HG02970 (cell line): ENCODE results near the gene TTC14.
"Not testable (repeated sequence)": the region's sequence is repeated elsewhere in the genome, so short reads cannot be mapped to it uniquely, and the experiment has no call there.

Experiments
- ATAC-seq: cut with Tn5 transposase; IDR thresholded peaks from one replicate; pipeline ENCODE4 v1.9.1; 2021; ENCODE audit warnings: mild to moderate bottlenecking, moderate library complexity, moderate number of reproducible peaks; ENCODE audit not compliant: unreplicated experiment, low FRiP score

The TTC14 gene, protein sequence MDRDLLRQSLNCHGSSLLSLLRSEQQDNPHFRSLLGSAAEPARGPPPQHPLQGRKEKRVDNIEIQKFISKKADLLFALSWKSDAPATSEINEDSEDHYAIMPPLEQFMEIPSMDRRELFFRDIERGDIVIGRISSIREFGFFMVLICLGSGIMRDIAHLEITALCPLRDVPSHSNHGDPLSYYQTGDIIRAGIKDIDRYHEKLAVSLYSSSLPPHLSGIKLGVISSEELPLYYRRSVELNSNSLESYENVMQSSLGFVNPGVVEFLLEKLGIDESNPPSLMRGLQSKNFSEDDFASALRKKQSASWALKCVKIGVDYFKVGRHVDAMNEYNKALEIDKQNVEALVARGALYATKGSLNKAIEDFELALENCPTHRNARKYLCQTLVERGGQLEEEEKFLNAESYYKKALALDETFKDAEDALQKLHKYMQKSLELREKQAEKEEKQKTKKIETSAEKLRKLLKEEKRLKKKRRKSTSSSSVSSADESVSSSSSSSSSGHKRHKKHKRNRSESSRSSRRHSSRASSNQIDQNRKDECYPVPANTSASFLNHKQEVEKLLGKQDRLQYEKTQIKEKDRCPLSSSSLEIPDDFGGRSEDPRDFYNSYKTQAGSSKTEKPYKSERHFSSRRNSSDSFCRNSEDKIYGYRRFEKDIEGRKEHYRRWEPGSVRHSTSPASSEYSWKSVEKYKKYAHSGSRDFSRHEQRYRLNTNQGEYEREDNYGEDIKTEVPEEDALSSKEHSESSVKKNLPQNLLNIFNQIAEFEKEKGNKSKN

DNA sequence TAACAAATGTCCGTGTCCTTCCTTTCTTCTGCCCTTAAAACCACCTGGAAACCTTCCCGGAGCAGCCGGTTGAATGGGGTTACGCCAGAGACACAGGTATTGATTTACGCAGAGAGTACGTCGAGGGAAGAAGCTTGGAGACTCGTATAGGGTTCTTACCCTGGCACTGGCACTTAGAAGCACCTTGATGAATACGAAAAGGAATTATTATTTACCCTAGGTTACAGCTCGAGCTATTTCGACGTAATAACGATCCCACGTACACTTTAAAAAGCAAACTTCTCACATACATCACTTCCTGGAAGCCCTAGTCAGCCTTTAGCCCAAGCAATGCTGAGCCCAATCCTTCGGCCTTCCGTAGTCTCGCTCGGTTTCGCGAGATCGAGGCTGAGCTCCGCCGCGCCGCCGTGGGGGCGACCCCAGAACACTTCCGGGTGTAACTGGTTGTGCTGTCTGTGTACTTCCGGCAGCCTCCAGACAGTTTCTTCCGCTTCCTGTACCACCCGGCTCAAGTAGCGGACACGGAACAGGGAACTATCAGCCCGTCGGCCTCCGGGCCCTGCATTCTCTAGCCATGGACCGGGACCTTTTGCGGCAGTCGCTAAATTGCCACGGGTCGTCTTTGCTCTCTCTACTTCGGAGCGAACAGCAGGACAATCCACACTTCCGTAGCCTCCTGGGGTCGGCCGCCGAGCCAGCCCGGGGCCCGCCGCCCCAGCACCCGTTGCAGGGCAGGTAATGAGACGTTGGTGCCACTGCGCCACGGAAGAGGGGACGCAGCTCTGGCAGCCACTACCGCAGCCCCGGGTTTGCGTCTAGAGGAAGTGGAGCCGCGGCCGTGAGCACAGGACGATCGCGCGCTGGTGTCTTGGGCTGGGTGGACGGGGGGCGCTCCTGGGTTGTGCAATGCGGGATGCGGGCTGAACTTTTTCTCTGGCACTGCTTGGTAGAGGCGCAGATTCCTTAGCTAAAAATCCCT, at the start of gene TTC14:
TTC14 (plus strand) TSS at position 476 of the 979 bp plus-strand sequence; CDS start at position 575, 99 bp downstream.
- ATAC-seq = peak; percentile 99

DNA sequence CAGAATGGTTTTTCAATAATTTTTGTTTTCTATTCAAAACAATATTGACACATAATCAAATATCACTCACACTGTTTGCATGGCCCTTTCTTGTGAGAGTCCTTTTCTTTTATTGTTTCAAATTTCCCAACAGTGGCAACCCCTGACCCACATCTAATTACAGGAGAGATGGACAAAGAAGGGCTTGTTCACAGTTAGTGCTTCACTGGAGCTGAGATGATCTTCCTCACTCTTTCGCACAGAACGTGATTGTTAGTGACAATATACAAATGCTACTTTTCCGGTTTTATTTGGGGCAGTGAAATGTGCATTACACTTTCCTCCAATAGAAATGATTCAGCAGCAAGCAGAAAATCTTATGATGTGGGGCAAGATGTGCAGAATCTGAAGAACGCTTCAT, 38.6 kb upstream of the TTC14 start:
- ATAC-seq = no peak

DNA sequence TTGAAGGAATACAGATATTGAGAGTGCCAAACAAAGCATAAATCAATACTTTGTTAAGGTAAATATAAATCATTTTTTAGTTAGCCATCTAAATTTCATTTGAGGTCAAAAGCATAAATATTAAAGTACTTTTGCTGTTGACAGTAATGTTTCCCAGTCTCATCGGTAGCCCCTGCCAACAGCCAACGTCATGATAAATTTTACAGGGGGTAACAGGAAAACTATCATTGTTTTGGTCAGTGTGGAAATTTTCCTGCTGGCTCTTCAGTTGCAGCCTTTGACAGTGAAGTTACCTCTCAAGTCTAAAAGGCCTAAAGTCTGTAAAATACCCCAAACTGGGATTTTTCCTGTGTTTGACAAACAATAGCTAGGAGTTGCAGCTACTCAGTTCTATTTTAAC, 37.3 kb upstream of the TTC14 start:
- ATAC-seq = no peak

DNA sequence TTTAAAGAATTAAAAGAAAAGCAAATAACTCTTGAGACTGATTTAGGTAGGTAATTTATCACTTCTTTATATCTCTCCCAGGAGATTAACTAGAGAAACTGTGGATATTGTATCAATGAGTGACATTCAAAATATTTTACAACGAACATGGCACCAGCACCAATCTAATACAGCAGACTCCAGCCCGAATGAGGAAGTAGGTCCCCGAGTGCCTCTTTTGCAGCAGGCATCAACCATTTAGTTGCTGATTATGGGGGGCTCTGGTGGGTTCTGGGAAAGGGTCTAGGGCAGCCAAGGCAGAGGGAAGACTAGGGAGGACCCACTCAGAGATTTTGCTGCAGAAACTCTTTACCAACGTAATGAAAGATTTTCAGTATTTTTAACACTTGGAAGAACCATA, 31.7 kb upstream of the TTC14 start:
- ATAC-seq = no peak

DNA sequence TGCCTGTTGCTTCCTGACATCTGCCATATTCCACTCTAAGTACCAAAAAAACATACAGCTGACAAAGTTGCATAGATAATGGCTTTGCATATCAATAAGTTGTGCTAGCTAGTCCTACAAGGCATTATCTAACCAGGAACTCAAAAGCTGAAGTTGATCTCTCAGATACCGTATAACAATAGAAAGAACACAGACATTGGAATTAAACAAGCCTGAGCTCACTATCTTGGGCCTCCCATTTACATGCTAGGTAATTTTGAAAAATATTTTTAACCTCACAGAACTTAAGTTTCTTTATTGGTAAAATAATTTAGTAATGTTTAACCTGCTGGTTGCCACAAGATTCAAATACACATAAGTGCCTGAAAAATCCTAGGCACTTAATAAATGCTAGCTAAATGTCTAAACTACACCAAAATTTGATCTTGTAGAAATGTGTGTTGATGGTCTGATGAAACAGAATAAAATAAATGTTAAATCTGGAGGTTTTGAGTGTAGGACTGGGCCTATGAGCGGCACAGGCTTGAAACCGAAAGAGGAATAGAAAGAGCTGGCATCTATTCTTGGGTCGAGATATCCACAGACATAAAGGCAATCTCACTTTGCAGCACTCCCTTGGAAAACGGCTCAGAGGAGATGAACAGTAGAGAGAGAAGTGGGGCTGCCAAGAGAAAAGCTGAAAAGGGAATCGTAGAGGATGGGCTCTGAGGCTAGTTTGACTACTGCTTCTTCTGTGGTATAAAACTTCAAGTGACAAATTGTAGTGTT, 29.9 kb upstream of the TTC14 start:
- no peak for ATAC-seq

DNA sequence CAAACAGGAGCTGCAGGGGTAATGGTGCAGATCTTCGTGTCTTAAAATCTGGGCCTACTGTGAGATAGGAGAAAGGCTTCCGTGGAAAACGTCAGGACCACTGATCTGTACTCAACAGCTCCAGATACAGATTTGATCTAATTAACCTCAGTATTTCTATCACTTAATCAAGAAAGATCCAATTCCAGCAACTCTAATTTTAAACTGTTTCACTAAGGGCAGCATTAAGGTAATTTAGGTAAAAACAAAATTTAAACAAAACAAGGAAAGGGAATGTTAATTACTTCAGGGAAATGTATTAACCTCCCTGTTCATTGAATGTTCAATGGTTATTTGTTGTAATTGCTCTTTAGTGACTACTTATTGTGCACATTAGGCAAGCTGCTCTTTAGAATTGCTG, 26.4 kb upstream of the TTC14 start:
- no peak for ATAC-seq

DNA sequence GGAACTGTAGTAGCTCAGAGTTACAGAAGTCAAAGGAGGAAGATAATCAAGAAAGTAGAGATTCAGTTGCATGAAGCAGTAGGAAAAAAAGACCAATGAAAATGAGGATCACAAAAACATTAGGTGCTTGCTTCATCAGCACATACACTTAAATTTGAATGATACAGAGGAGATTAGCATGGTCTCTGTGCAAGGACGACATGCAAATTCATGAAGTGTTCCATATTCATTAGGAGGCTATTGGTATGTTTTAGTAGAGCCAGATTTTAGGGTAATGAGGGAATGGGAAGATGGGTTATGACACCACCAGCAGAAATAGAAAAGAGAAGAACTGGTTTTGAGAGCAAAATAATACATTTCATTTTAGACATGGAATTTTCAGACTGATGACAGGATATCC, 21.0 kb upstream of the TTC14 start:
- ATAC-seq = no peak

DNA sequence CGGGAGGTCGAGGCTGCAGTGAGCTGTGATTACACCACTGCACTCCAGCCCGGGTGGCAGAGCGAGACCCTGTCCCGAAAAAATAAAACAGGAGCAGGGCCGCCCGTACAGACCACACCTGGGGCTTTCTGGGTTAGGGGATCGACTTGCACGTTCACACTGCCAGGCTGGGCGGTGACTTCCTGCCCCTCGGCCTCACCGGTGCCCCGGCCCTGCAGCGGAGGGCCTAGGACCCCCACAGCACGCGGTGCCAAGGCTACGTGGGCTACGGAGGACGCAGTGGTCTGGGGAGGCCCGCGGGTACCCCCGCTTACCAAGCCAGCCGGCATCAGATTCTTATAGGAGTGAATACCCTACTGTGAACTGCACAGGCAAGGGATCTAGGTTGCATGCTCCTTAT, 11.6 kb upstream of the TTC14 start:
- no peak for ATAC-seq

DNA sequence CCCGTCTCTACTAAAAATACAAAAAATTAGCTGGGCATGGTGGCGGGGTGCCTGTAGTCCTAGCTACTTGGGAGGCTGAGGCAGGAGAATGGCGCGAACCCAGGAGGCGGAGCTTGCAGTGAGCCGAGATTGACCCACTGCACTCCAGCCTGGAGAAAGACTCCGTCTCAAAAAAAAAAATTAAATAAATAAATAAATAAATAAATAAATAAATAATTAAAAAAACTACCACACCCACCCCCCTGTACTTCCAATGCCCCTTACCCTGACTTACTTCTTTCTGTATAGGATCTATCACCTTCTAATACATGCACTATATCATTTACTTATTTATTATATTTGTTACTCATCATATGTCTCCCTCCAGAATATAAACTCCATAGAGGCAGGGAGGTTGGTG, 8.3 kb upstream of the TTC14 start:
- ATAC-seq = not testable (repeated sequence)

DNA sequence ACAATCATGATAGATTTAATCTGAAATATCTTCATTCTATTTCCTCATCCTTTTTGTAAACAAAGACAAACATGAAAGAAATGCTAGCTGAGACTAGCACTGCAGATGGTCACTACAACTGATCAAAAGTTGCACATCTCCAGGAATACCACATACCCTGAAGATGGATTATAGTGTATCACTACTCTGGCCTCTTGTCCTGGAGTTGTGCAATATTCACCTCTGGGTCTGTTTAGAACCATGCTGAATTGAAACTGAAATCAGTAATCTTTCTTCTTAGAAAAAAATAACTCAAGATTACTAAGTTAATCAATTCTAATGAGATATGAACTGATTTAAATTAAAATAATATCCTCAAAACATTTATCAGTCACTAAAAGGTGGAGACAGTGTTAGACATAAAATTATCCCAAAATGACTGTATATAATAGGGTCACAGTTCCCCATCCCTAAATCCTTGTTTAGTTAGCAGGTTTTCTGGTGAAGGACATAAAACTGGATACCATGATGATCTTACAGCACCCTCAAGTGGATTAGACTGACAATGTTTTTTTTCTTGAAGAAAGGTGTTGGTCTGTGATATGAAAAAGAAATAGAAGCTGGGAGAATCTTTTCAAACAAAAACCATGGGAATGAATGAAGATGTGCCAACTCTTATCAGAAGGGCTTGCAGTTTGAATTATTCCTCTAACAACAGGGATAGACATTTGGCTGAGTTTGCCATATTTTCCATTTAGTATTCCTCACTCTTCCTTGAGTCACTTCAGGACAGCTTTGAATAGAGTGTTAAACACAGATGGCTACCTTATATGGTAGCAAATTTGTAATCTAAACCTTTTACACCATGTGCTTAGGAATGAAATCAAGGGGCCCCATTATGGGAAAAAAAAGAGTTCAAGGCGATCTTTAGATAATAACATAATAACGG, 7.1 kb upstream of the TTC14 start:
- no peak for ATAC-seq

DNA sequence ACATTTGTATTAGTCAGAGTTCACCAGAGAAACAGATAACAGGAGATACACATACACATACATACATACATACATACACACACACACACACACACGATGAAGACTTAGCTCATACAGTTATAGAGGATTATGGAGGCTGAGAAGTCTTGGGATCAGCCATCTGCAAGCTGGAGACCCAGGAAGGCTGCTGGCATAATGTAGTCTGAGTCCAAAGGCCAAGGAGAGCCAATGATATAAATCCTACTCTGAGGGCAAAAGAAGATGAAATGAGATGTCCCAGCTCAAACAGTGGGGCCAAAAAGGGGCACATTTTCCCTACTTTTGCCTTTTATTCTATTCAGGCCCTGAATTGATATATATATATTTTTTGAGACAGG, 6.4 kb upstream of the TTC14 start:
- no peak for ATAC-seq

DNA sequence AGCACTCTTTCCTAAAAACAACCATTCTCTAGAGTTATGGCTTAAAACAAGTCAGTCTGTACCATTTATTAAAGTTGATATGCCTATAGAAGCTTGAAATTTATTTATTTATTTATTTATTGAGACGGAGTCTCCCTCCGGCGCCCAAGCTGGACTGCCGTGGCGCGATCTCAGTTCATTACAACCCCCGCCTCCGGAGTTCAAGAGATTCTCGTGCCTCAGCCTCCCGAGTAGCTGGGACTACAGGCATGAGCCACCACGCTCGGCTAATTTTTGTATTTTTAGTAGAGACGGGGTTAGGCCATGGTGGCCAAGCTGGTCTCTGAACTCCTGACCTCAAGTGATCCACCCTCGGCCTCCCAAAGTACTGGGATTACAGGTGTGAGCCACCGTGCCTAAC, 1.5 kb upstream of the TTC14 start:
- no peak for ATAC-seq

DNA sequence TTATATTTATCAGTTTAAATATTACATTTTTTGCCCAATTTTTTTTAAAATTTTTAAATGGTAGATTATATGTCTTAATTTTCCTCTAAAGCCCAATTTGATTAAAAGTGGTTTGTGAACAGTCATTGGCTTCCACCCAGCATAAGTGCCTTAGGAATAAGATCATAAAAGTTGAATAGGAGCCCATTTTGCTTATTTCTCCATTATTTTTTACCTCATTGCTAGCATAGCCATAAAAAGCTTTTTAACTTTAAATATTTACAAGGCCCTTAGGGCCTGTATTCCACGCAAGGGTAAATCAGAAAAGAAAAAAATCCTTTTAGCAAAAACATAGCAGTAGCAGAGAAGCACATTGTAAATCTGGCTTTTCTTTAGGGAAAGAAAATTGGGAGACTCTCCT, 9.0 kb downstream of the TTC14 start:
- ATAC-seq = no peak

DNA sequence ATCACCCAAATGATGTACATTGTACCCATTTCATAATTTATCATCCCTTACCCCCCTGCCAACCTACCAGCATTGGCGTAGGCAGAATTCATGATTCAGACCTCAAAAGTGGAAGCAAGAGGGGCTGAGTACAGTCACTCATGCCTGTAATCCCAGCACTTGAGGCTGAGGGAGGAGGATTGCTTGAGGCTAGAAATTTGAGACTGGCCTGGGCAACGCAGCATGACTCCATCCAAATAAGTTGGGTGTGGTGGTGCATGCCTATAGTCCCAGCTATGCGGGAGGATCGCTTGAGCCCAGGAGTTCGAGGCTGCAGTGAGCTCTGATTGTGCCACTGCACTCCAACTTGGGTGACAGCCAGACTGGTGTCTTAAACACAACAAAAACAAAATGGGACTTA, 10.4 kb downstream of the TTC14 start:
- no peak for ATAC-seq

DNA sequence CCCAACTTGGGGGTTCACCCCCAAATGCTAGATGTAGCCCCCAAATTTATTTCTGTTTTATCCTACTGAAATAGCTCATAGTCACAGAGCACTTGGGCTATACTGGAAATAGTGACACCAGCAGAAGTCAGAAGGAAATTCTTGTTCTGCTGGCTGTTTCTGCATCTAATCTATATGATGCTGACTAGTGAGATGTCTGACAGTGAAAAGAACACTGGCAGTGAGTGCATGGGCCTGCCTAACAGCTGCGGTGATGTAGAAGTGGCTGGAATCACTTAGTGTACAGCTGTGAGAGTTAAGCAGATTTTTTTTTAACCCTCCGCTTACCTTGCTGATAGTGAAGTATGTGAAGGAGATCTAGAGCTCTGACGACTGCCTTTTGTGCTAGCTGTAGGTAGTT, 14.0 kb downstream of the TTC14 start:
- ATAC-seq = no peak

DNA sequence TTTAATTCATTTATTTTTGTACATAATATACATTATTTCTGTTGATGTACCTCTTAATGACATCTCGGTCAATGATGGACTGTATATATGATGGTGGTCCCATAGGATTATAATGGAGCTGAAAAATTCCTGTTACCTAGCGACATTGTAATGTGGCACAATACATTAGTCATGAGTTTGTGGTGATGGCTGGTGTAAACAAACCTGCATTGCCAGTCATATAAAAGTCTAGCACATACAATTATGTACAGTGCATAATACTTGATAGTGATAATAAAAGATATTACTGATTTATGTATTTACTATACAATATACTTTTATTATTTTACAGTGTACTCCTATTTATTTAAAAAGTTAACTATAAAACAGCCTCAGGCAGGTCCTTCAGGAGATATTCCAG, 15.1 kb downstream of the TTC14 start:
- ATAC-seq = no peak

DNA sequence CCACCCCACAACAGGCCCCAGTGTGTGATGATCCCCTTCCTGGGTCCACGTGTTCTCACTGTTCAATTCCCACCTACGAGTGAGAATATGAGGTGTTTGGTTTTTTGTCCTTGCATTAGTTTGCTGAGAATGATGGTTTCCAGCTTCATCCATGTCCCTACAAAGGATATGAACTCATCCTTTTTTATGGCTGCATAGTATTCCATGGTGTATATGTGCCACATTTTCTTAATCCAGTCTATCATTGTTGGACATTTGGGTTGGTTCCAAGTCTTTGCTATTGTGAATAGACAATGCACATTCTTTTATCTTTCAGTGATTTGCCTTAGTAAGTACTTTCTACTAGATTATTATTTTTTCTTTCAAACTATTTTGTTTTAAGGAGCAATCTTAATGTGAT, 16.6 kb downstream of the TTC14 start:
- not testable (repeated sequence) for ATAC-seq

DNA sequence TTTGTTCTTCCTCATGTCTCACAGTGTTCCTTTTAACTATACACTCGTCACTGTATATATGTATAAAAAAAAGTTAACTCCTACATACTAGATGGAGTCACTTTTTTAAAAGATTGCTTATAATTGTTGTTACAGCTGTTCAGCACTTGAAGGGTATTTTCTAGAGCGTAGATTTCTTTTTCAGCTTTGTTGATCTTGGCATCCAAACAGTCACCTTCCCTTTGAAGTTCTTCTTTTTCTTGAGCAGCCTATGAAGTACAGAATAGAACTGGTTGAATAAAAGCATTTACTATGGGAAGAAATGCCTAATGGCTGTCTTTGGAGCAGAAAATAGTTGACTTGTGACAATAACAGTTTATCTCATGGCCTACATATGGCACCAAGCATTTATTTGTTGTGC, 17.8 kb downstream of the TTC14 start:
- no peak for ATAC-seq

DNA sequence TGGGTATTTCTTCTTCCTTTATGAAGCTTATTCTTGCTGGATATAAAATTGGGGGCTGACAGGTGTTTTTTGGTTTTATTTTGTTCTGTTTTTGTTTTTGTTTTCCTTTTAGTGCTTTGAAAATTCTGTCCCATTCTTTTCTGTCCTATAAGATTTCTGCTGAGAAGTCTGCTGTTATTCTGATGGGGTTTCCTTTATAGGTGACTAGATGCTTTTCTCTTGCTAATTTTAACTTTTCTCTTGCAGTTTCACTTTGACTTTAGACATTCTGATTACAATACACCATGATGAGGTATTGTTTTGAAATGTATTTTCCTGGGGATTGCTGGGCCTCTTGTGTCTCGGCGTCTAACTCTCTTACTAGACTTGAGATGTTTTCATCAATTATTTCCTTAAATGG, 22.8 kb downstream of the TTC14 start:
- no peak for ATAC-seq
